Upper lobe of right lung (tissue), 1 donor: ENCODE measurements around the gene CCR3. TPM values are rescaled to one million over a fixed set of nuclear protein-coding genes. Genes with fewer than 3 reads are reported as not detected.

Experiments used
- ATAC-seq: fragments of 200-7000 bp; cut with Tn5 transposase; one replicate; pipeline ENCODE4 v1.9.1; 2020; ENCODE audit warnings: mild to moderate bottlenecking, moderate library complexity
- DNase-seq: peaks from one replicate; pipeline ENCODE4 v3.0.0-alpha.2; 2020
- H3K27ac ChIP-seq: fragments of 200-600 bp; one replicate; pipeline ENCODE4 v1.8.0; 2022
- H3K27me3 ChIP-seq: fragments of 200-600 bp; one replicate; pipeline ENCODE4 v1.8.0; 2022; ENCODE audit warnings: mild to moderate bottlenecking
- H3K36me3 ChIP-seq: fragments of 200-600 bp; one replicate; pipeline ENCODE4 v1.8.0; 2022
- H3K4me1 ChIP-seq: fragments of 200-600 bp; one replicate; pipeline ENCODE4 v1.8.0; 2022
- H3K4me3 ChIP-seq: fragments of 200-600 bp; one replicate; pipeline ENCODE4 v1.8.0; 2022; ENCODE audit warnings: mild to moderate bottlenecking
- H3K9me3 ChIP-seq: fragments of 200-600 bp; one replicate; pipeline ENCODE4 v1.8.0; 2022
- CTCF ChIP-seq: fragments of 200-600 bp; IDR thresholded peaks from one replicate; pipeline ENCODE4 v1.8.0; 2022; ENCODE audit warnings: antibody characterized with exemption
- intact Hi-C: fragments of 100-400 bp; cut with DNase I; formaldehyde crosslinking; loops from one replicate; pipeline ENCODE4 v1.11.0; 2022
- total RNA-seq: library from RNA; stranded (reverse); fragmentation: NEBNext Ultra II Directional; extraction: Animal tissue kit (Norgen Biotek cat#: 25700); gene quantifications from one replicate; pipeline ENCODE4 v1.2.1, GENCODE V29; 2021
- donor health status: DM: no; HTN: yes; CAD: no; lungs with severe emphysema.

CCR3 gene
- total RNA-seq, 1 donor from 2014 or later: 0.43 TPM

- ATAC-seq: no peak
- no peaks in the 10 kb centered on the region for H3K9me3 ChIP-seq
- intact Hi-C loops: no loop called here
- peaks cover 14% of the 10 kb centered on the region for H3K4me1 ChIP-seq
- H3K27ac ChIP-seq: no peak overlapping the region
- no peak for DNase-seq
- TF ChIP-seq CTCF: no peak
- no peaks in the 10 kb centered on the region for H3K36me3 ChIP-seq
- no peak overlapping the region for H3K4me3 ChIP-seq
- no peaks in the 10 kb centered on the region for H3K27me3 ChIP-seq
Measured at GRCh38 chr3:46316206-46316605, 73.9 kb downstream of the CCR3 start.

Other genes starting within 250 kb of the CCR3 start
- gene FYCO1, start 246.6 kb upstream of the CCR3 start, total RNA-seq: 47.3 TPM
- 0.26 TPM for gene XCR1, start 215.0 kb upstream of the CCR3 start, total RNA-seq
- gene CCR1, start 34.1 kb upstream of the CCR3 start, total RNA-seq: 40.9 TPM
- 17.8 TPM for gene CCR2, start 111.7 kb downstream of the CCR3 start, total RNA-seq
- 8.7 TPM for gene CCR5, start 128.5 kb downstream of the CCR3 start, total RNA-seq
- 28.5 TPM for gene CCRL2, start 164.8 kb downstream of the CCR3 start, total RNA-seq
- gene LTF, start 222.4 kb downstream of the CCR3 start, total RNA-seq: 14.3 TPM